H1 (cell line): Measurements from ENCODE around the gene CREB3L1.

Experiments used
- CREB1 ChIP-seq: IDR thresholded peaks from 2 replicates; pipeline ENCODE4 v1.6.1; 2012; ENCODE audit warnings: inconsistent platforms
- EP300 ChIP-seq, 2 experiments: IDR thresholded peaks; 1 replicate in 1 of 2; 2 replicates in 1 of 2; pipeline ENCODE4 v1.6.1; 2011 to 2012; ENCODE audit warnings: low read depth in 2 of 2, low read length in 2 of 2, mild to moderate bottlenecking in 2 of 2, borderline replicate concordance in 1 of 2, inconsistent platforms in 1 of 2, moderate library complexity in 1 of 2
- RFX5 ChIP-seq: IDR thresholded peaks from 2 replicates; pipeline ENCODE4 v1.6.1; 2011; ENCODE audit warnings: low read depth, low read length, improper control_type of control experiment, borderline replicate concordance

DNA sequence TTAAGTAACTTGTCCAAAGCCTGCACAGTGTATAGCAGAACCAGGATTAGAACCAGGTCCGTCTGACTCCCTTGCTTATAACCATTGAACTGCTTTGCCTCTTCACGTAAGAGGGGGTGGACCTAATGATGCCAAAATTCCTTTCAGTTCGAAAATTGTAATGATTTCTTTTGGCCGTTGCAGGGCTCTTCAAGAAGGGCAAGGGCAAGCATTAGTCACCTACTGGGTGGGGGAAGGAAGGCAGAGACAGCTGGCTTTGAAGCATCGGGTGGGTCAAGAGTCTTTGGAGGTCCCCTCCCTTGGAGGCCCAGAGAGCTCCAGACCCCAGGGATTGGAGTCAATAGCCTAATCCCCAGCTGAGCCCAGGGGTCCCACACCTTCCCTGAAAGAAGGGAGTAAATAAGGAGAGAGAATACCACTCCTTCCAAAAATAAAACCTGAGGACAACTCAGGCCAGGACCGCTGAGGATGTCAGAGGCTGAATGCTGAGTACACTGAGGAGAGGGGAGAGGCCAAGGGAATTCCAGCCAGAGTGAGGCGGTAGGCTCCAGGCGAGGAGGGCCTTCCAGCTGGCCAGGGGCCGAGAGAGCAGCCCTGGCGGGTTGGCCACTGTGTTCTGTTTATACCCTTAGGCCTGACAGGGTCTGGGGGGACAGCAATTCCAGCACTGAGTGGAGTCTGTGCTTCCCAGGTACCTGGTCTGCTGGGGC lies 14.1 kb downstream of the CREB3L1 start:
- TF ChIP-seq RFX5 (no peak), EP300 (IDR thresholded peaks at IDR 0.05; ENCODE audit: borderline replicate concordance in 1 of 2, low read depth in 2 of 2, low read length in 2 of 2) (no peak), CREB1 (no peak)
